IMR-90 (cell line): ENCODE data around the gene TAS2R8.

Source experiments
- BHLHE40 ChIP-seq: fragments of 150-350 bp; IDR thresholded peaks from 2 replicates; pipeline ENCODE4 v1.6.1; 2016; ENCODE audit warnings: mild to moderate bottlenecking, low read depth, low read length
- CEBPB ChIP-seq: IDR thresholded peaks from 2 replicates; pipeline ENCODE4 v1.6.1; 2012; ENCODE audit warnings: low read depth, low read length, improper control_type of control experiment
- CHD1 ChIP-seq: IDR thresholded peaks from 2 replicates; pipeline ENCODE4 v1.6.1; 2012; ENCODE audit warnings: low read depth, low read length, improper control_type of control experiment
- CTCF ChIP-seq: conservative IDR thresholded peaks from 2 replicates; pipeline ENCODE4 v1.5.1; 2012; ENCODE audit warnings: mild to moderate bottlenecking, low read depth, low read length, improper control_type of control experiment
- MAFK ChIP-seq: IDR thresholded peaks from 2 replicates; pipeline ENCODE4 v1.6.1; 2012; ENCODE audit warnings: low read depth, low read length, improper control_type of control experiment
- MXI1 ChIP-seq: IDR thresholded peaks from 2 replicates; pipeline ENCODE4 v1.6.1; 2012; ENCODE audit warnings: low read depth, mild to moderate bottlenecking, low read length, moderate library complexity, borderline replicate concordance
- NFE2L2 ChIP-seq: fragments of 150-350 bp; IDR thresholded peaks from 2 replicates; pipeline ENCODE4 v1.6.1; 2016; ENCODE audit warnings: low read depth, mild to moderate bottlenecking, low read length
- POLR2A ChIP-seq: IDR thresholded peaks from 2 replicates; pipeline ENCODE4 v1.6.1; 2012; ENCODE audit warnings: mild to moderate bottlenecking, low read depth, low read length
- RAD21 ChIP-seq: IDR thresholded peaks from 2 replicates; pipeline ENCODE4 v1.6.1; 2012; ENCODE audit warnings: low read length, improper control_type of control experiment
- RFX5 ChIP-seq: IDR thresholded peaks from 2 replicates; pipeline ENCODE4 v1.8.0; 2012; ENCODE audit warnings: low read depth, mild to moderate bottlenecking, low read length, moderate library complexity
- SMC3 ChIP-seq: fragments of 150-350 bp; IDR thresholded peaks from 2 replicates; pipeline ENCODE4 v1.6.1; 2016; ENCODE audit warnings: low read depth, mild to moderate bottlenecking, antibody characterized with exemption, low read length, moderate library complexity
- TF ChIP-seq, protein P1 (sequence below): fragments of 150-350 bp; IDR thresholded peaks from 2 replicates; pipeline ENCODE4 v1.6.1; 2017; ENCODE audit warnings: mild to moderate bottlenecking, antibody characterized with exemption, low read length, low read depth

DNA sequence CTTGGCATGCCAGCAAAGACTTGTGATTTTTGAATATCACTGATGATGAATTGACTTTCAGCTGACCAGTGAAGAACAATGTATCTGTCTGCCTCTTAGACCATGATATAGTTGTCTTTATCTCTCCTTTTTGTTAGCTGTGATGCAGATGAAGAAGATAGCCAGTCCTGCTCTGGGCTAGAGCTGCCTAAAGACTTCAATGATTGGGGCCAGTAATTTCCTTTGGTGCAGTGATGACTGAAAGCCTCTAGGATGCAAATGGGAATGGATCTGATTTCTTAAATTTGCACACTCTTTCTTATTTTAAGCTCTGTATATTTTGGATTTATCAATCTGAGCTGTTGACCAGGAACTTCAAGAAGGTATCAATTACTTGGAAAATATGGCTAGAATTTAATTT lies 3.0 kb upstream of the TAS2R8 start, which contains the start of gene TAS2R9:
- TF ChIP-seq SMC3 (no peak), POLR2A (no peak), CTCF (no peak), CEBPB (no peak), RFX5 (no peak), BHLHE40 (no peak), RAD21 (no peak), MXI1 (no peak), NFE2L2 (no peak), MAFK (no peak), CHD1 (no peak)
- TF ChIP-seq, protein P1, sequence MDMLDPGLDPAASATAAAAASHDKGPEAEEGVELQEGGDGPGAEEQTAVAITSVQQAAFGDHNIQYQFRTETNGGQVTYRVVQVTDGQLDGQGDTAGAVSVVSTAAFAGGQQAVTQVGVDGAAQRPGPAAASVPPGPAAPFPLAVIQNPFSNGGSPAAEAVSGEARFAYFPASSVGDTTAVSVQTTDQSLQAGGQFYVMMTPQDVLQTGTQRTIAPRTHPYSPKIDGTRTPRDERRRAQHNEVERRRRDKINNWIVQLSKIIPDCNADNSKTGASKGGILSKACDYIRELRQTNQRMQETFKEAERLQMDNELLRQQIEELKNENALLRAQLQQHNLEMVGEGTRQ = no peak
